Liver (tissue), 3 donors: Measurements from ENCODE around the gene CTBS.

ENCODE experiments used
- GABPA ChIP-seq, 2 donors: IDR thresholded peaks in 1 of 2; conservative IDR thresholded peaks in 1 of 2; 2 replicates each; pipeline ENCODE4 v1.6.1; 2016; ENCODE audit warnings: antibody characterized with exemption in 2 of 2, mild to moderate bottlenecking in 1 of 2, moderate library complexity in 1 of 2
- HNF4A ChIP-seq, 2 donors: conservative IDR thresholded peaks; 2 replicates each; pipeline ENCODE4 v1.6.1; 2016; ENCODE audit warnings: antibody characterized with exemption in 2 of 2, mild to moderate bottlenecking in 2 of 2
- HNF4G ChIP-seq: IDR thresholded peaks from 2 replicates; pipeline ENCODE4 v1.6.1; 2016; ENCODE audit warnings: antibody characterized with exemption
- MAX ChIP-seq: IDR thresholded peaks from 2 replicates; pipeline ENCODE4 v1.6.1; 2016; ENCODE audit warnings: antibody characterized with exemption
- NR2F2 ChIP-seq: IDR thresholded peaks from 2 replicates; pipeline ENCODE4 v1.6.1; 2016; ENCODE audit warnings: antibody characterized with exemption
- RAD21 ChIP-seq, 2 donors: IDR thresholded peaks; 2 replicates each; pipeline ENCODE4 v1.6.1; 2016; ENCODE audit warnings: antibody characterized with exemption in 2 of 2, mild to moderate bottlenecking in 2 of 2
- REST ChIP-seq: IDR thresholded peaks from 2 replicates; pipeline ENCODE4 v1.6.1; 2016; ENCODE audit warnings: antibody characterized with exemption, mild to moderate bottlenecking
- RXRA ChIP-seq, 2 donors: IDR thresholded peaks; 2 replicates each; pipeline ENCODE4 v1.6.1; 2017 to 2018; ENCODE audit warnings: antibody characterized with exemption in 2 of 2, mild to moderate bottlenecking in 1 of 2
- SP1 ChIP-seq: IDR thresholded peaks from 2 replicates; pipeline ENCODE4 v1.6.1; 2018; ENCODE audit warnings: antibody characterized with exemption, mild to moderate bottlenecking
- TAF1 ChIP-seq: conservative IDR thresholded peaks from 2 replicates; pipeline ENCODE4 v1.6.1; 2016; ENCODE audit warnings: antibody characterized with exemption, mild to moderate bottlenecking
- YY1 ChIP-seq: IDR thresholded peaks from 2 replicates; pipeline ENCODE4 v1.6.1; 2016; ENCODE audit warnings: antibody characterized with exemption, mild to moderate bottlenecking
- TF ChIP-seq, protein P1 (sequence below): fragments of 150-350 bp; IDR thresholded peaks from 2 replicates; pipeline ENCODE4 v1.5.1; 2017; ENCODE audit warnings: improper control_type of control experiment, low read depth, low read length; ENCODE audit not compliant: missing input control
- TF ChIP-seq, protein P2 (sequence below): IDR thresholded peaks from 2 replicates; pipeline ENCODE4 v1.6.1; 2016; ENCODE audit warnings: antibody characterized with exemption
- donor health status: healthy.
- donor health status: healthy.

- TF ChIP-seq RAD21 (IDR thresholded peaks at IDR 0.05) (no peak), GABPA (IDR thresholded peaks at IDR 0.05 in 1 of 2, conservative IDR thresholded peaks at IDR 0.05 in 1 of 2) (no peak), REST (no peak), SP1 (no peak), HNF4G (no peak), MAX (no peak), TAF1 (no peak), RXRA (IDR thresholded peaks at IDR 0.05) (no peak), YY1 (no peak), HNF4A (conservative IDR thresholded peaks at IDR 0.05) (no peak), NR2F2 (no peak)
- TF ChIP-seq, protein P1, sequence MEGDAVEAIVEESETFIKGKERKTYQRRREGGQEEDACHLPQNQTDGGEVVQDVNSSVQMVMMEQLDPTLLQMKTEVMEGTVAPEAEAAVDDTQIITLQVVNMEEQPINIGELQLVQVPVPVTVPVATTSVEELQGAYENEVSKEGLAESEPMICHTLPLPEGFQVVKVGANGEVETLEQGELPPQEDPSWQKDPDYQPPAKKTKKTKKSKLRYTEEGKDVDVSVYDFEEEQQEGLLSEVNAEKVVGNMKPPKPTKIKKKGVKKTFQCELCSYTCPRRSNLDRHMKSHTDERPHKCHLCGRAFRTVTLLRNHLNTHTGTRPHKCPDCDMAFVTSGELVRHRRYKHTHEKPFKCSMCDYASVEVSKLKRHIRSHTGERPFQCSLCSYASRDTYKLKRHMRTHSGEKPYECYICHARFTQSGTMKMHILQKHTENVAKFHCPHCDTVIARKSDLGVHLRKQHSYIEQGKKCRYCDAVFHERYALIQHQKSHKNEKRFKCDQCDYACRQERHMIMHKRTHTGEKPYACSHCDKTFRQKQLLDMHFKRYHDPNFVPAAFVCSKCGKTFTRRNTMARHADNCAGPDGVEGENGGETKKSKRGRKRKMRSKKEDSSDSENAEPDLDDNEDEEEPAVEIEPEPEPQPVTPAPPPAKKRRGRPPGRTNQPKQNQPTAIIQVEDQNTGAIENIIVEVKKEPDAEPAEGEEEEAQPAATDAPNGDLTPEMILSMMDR, result no peak
- TF ChIP-seq, protein P2, sequence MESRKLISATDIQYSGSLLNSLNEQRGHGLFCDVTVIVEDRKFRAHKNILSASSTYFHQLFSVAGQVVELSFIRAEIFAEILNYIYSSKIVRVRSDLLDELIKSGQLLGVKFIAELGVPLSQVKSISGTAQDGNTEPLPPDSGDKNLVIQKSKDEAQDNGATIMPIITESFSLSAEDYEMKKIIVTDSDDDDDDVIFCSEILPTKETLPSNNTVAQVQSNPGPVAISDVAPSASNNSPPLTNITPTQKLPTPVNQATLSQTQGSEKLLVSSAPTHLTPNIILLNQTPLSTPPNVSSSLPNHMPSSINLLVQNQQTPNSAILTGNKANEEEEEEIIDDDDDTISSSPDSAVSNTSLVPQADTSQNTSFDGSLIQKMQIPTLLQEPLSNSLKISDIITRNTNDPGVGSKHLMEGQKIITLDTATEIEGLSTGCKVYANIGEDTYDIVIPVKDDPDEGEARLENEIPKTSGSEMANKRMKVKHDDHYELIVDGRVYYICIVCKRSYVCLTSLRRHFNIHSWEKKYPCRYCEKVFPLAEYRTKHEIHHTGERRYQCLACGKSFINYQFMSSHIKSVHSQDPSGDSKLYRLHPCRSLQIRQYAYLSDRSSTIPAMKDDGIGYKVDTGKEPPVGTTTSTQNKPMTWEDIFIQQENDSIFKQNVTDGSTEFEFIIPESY, result no peak
Measured at GRCh38 chr1:84510668-84511067, 63.6 kb downstream of the CTBS start.
